Stimulated activated CD8-positive, alpha-beta memory T cell treated with anti-CD3 and anti-CD28 coated beads, Interleukin-4, amount 100 ng/mL, for 1 hour (primary cell): ENCODE results near the gene SVBP.

Source experiments
- DNase-seq, 2 donors: peaks; one replicate each; pipeline ENCODE4 v3.0.0-alpha.2; 2020; ENCODE audit warnings: low read depth in 2 of 2, low spot score in 1 of 2

The SVBP gene

DNA sequence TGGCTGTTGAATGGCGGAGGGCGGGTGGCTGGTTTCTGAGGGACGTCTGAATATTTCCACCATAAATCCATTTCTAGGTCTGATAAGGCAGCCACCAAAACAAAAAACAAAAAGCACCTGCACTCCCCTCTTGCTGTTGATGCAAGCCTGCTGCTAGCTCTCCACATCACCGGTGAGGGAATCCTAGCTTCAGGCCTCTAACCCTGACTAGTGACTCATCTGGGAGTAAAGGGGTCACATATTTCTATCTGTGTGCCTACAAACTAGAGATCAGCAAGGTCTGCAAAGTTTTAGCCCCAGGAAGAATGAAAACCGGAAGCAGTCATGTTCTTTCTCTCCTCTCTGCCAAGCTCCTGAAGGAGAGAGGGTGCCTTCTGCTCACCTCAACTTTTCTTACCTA, 10.6 kb downstream of the SVBP start:
- no peak for DNase-seq

DNA sequence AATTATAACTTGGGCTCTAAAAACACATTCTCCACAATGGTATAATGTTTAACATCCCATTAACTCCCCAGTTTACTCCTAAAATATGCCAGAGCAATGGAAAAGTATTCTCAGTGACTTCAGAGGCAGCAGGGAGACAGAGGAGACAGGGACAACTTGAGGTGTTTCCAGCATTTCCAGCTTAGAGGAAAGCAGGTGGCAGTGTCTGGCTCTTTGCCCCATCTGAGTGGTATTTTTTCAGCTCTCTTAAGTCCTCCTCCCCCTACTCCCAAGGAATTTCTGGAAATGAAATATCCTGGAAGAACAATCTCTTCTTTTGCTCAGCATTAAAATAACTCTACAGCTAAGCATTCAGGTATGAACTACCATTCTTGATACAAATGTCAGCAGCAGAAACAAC, 11.0 kb downstream of the SVBP start:
- no peak for DNase-seq

DNA sequence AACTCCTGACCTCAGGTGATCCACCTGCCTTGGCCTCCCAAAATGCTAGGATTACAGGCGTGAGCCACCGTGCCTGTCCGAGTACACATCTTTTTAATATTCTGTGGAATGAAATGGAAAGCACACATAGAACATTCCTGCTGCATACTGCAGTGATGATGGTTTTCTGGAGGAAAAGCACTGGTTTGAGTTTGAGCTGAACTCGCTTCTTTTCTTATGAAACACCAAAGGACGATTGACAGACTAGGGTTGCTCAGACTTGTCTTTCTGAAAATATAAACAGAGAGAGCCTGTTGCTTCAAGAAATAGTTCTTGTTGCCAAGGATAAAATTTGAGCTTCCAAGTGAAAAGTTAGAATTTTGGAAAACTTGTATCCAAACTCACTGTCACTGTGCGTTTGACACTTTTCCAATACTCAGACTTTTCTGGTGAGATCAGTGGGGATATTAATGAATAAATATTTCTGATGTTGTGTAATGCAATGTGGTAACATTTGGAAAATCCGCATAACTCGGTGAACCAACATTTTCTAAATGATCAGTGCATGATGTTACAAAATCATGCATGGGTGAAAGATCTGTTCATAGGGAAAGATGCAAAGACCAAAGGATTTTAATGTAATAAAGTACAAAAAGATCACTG, 15.2 kb downstream of the SVBP start:
- DNase-seq: no peak

DNA sequence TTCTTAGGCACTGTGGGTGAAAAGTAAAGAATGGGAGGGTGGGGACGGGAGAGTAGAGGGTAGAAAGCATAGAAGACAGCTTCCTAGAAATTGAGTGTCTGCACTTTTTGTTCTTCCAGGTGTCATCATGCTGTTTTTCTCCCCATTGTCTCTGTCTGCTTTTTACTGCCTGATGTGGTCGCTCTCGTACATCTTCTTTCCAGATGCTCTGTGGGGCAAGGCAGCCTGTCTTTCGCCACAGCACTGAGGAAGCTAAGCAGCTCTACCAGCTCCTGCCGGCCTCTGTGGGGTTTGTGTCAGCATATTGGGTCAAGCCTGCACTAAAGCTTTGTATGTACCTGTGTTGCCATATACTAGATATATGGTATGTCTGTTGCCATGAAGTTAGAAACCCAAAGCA, 19.2 kb downstream of the SVBP start:
- no peak for DNase-seq

DNA sequence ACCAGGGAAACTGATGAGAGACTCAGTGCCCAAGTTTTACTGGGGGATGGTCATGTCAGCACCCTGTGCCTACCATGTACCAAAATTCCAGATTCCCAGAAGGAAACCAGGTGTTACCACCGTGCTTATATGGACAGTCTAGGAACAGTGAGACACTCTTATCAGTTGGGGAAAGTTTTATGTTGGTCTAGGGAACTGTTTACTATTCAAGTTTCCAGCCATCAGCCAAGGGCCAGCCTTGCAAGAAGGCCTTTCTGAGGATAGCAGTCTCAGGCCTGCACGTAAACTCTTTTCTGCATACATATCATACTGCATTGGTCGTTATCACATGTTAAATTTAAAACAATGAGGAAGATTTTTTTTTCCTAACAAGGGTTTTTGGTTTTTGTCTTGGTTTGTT, 19.8 kb downstream of the SVBP start:
- DNase-seq: no peak

DNA sequence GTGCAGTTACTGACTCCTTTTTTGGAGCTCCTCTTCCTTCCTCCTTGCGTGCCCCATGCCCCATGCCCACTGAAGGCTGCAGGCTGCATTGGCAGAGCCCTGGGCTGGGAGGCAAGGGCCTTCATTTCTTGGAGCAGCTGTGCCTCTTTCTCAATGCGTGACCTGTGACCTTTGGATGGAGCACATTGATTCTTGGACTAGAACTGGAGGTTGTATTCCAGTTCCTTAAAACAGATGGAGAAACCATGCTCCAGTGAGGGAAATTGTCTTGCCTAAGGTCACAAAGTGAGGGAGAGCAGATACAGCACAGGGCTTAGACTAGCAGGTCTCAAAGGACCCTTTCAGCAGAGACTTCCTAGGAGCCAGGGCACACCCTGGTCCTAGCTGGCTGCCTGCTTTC, 23.4 kb downstream of the SVBP start:
- DNase-seq: no peak

DNA sequence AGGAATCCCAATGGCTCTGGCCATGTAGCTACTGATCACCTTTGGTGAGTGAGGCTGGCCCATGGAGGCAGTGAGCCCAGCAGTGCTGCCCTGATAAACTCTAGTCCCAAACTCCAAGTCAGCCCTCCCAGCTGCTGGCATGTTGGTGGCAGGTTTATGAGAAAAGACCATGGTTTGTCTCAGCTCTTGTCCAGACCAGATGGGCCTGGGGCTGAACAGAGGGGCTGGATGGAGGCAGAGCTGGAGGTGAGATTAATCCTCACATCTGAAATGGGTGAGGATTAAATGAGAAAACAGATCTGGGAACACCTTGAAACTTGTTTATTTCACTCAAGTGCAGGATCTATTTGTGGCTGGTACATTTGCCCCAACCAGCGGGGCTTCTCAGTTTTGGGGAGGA, 29.2 kb downstream of the SVBP start:
- no peak for DNase-seq

DNA sequence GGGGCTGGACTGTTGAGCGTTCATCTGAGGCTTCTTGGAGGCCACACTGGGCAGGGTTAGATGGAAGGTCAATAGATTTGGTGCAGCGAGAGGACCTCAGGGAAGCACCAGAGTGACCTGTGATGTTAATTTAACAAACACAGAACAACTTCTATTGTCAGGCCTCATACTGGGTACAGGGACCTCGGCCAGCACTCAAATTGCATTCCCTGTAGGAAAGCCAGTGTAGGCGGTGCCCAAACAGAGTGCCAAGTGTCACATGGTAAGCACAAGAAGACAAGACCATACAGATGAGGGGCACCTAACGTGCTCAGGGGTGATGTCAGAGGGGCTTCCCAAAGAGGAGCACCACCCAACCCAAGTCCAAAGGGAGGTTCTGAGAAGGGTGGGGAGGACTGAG, 31.1 kb downstream of the SVBP start:
- no peak for DNase-seq

DNA sequence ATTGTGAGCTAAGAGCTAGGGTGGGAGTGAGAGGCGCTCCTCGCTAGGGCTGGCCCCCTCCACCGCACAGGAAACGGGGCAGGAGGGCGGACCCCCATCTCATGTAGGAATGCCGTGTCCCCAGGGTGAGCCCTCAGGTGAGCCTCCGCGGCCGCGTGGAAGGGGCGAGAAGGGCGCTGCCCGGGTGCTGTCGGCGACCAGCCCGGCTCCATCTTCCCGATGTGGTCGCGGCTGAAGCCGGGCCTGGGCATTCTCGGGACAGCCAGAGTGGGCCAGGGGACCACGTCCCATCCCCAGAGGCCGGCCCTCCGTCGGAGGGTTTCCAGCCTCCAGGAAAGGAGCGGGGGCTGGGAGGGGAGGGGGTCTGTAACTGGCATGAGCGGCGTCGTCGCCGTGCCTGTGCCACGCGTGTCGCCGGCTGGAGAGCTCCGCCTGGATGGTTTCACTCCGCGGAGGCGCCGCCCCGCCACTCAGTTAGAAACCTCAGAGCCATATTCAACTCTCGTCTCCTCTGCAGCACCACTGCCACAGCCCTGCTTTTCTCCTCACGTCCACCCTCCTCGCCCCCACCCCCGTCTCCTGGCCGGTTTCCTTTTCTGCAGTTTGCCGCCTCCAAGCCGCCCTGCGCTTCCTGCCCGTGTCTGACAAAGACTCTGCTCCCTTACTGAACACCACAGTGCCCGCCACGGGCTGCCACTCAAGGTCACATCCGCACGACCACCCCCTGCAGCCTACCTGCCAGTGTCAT, 32.1 kb downstream of the SVBP start, which contains the start of gene TMEM269:
Gene TMEM269 (plus strand): TSS at position 46 of the 748 bp plus-strand sequence. CDS start 4,903 bp downstream, outside the sequence.
- peak; percentile 9 to 12 for DNase-seq

DNA sequence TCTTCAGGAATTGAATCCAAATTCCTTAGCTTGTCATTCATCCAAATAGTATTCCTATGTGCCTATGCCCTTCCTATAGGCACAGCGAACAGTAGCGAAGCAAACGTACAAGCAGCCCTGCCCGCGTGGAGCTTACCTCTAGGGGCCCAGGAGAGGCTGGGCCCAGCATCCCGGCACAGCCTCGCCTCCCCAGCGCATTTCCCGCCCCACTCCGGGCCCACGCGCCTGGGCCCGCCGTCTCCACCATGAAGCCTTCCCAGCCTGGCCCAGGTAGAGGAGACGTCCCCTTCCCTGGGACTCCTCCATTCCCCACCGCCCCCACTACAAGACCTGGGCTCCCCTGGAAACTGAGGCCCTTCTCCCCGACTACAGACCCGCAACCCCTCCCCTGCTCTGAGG, 32.7 kb downstream of the SVBP start:
- DNase-seq: no peak

DNA sequence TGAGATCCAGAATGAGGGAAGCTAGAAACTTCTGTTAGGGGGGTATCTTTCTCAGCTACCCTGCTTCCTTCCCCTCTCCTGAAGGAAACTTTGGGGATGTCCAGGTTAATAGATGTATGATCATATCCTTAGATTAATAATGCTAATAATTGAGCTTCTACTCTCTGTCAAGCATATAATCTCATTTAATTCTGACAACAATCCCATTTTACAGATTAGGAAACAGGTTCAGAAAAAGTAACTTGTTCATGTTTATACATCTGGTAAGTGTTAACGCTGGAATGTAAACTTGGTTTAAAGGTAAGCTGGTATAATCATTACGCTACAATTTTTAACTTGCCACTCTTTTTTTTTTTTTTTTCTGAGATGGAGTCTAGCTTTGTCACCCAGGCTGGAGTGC, 34.1 kb downstream of the SVBP start:
- DNase-seq: no peak

DNA sequence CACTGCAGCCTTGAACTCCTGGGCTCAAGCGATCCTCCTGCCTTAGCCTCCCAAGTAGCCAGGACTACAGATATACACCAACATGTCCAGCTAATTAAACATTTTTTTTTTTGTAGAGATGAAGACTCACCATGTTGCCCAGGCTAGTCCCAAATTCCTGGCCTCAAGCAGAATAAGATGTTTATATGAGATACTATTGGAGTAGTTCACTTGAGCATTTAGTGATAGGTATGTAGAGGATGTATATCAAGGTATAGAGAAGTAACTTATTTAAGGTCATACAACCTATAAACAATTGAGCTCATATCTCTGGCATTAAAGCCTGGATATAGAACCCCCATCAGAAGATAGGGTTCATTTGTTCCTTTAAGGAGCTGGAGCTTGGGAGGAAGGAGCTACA, 37.0 kb downstream of the SVBP start:
- no peak for DNase-seq

DNA sequence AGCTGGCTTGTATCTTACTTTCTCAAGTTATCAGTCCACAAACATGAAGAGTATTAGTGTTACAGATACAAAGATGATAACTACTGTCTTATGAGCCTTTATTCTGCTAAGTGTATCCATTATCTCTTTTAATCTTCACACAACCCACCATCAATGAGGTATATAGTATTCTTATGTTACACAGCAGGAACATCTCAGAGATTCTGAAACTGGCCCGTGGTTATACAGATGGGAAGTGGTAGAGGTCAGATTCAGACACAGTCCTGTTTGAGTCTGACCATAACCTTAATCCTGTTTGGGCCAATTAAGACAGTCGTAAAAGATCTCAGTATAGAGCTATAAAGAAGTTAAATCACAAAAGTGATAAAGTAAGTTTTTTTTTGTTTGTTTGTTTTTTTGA, 37.5 kb downstream of the SVBP start:
- no peak for DNase-seq

DNA sequence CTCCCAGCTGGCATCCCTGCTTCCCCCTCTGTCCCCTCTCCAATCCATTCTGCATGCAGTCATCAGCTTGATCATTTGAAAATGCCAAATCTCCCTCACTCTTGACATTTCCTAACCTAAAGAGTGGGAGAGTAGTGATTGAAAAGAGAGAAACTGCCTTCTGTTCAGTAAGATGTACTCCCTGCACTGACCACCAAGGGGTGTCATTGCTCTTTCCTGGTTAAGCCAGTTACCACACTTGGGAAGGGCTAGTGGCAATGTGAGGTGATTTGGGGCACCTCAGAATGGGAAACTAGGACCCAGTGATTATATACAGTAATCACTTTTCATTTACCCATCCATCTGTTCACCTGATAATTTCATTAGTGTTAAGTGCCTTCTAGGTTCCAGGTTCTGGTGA, 39.3 kb downstream of the SVBP start:
- no peak for DNase-seq

DNA sequence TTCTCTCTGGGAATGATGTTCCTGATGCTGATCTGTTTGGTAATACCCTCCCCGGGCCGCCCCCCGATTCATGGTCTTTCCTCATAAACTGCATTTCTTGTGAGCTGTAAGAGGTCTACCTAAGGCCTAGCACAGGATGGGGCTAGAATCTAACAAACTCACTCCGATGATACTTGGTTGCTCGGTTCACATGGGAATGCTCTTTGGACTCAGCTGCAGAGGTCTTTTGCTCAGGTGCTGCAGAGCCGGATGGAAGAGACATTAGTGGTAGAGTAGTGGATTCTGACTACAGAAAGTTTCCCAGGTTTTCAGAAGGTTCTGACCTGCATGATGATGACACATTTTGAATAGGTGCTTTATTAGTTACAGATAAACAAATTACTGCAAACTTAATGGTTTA, 40.7 kb downstream of the SVBP start:
- no peak for DNase-seq

DNA sequence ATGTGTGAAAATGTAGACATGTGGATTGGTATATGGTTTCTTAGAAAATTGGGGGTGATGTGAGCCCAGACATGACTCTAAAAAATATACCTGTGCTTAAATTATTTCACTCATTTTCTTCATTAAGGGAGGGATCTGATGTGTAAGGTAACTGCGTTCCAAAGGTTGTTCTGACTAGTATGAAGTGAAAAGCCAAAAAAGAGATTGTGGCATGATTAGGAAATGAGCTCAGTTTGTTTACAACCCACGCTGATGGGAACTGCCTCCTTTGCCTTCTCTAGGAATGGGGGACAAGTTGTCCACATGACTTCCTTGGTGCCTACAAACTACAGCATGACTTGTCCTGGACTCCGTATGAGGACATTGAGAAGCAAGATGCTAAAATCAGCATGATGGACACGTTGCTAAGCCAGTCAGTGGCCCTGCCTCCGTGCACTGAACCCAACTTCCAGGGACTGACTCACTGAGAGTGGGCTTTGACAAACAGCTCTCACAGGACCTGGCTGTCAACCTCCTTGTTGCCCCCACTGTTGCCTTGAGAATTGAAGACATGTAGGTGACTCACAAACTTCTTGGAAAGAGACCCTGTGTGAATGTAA, 42.2 kb downstream of the SVBP start:
- DNase-seq: no peak

DNA sequence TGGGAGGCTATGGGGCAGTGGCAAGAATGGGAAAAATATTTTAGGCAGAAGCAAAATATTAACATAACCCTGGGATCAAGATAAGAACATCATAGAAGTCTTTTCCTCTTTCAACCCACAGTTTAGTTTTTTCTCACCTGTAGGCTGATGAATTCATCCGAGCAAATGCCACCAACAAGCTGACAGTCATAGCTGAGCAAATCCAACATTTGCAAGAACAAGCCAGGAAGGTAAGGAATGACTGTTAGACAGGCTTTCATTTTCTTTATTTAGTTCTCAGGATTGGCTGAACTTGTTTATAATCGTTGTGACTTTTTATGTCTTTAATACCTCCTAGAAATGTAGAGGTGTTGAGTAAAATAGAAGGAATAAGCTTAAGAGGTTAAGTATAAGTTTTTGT, 43.8 kb downstream of the SVBP start:
- no peak for DNase-seq

DNA sequence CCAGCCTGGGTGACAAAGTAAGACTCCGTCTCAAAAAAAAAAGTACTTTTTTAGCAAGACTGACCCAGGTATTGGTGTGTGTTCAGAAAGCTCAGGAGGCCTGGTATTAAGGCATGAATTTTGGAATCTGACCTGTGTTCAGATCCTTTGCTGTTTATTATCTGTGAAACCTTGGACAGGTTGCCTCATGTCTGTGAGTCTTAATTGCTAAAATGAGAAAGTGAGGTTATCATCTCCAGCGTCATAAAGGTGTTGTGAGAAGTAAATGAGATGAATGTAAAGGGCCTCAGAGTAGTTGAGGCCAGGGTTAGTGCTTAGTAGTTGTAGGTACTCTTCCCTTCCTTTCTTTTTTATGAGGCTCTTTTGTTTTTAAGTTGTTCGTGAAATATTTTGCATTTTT, 47.4 kb downstream of the SVBP start:
- no peak for DNase-seq

DNA sequence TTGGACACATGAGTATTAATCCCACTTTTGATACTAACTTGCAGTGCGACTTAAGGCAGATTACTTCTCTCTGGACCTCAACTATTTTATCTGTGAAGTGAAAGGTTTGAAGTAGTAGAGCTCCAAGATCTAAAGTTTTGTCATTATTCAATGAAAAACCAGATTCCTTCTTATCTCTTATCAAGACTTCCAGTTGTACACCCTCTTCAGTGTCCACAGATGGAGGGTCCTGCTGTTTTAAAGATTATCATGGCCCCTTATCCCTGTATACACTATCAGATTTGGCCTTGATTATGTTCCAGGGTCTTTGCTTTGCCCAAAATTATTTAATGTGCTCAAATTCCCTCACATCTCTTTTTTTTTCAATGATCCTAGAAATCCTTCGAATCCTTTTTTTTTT, 49.0 kb downstream of the SVBP start:
- no peak for DNase-seq

DNA sequence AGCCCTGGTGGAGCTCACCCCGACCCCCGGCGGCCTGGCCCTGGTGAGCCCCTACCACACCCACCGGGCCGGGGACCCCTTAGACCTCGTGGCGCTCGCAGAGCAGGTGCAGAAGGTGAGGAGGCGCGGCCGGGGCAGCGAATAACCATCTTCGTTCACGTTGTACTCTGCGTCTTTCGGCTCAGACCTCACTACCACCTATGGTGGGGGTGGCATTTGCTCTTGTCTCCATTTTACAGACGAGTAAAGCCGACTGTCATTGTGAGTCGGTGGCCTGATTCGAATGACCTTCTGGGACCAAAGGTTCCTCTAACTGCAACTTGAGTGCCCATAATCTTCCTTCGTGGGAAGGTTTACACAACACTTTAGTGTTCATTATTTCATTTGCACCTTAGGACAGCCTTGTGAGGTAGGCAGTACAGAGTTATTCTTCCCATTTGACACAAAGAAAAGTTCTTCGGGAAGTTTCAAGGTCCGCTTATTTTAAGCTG, 49.6 kb downstream of the SVBP start:
- DNase-seq: no peak

DNA sequence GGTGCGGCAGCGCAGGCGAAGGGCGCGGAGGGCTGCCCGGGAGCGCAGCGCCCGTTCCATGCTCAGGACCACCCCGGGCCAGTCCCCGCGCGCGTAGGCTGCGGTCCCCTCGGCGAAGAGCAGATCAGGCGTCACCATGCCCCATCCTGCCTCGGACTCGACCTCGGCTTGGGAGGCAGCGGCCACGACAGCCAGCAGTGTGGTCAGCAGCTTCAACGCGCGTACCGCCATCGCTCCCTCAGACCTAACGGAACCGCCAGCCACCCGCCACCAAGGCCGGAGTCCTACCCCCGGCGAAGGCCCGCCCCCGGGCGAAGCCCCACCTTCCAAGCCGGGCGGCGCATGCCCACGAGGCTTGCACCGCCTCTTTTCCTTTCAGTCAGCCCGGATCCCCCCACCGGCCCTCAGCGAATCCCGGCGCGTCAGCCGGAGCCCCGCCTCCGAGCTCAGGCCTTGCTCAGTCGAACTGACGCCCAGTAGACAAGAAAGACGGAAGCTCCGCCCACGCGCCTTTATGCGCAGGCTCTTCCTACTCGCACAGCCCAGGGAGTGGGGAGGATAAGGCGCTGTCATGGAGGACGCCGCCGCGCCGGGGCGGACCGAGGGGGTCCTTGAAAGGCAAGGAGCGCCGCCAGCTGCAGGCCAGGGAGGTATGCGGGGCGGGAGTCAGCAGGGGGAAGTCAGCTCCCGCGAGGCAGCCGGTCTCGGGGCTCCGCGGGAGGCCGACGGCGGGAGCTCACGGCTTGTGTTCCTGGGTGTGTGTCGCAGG, 50.3 kb downstream of the SVBP start, which contains the start of the genes C1orf50 and P3H1:
Gene C1orf50 (plus strand): TSS at position 509 of the 769 bp plus-strand sequence. CDS start 63 bp downstream, at position 572.
Gene P3H1 (minus strand): TSS at position 288 of the 769 bp plus-strand sequence. CDS start 57 bp downstream, at position 231.
- DNase-seq: peak; percentile 98
